HG02981 (cell line): Measurements from ENCODE around the gene FECH.
A peak's percentile ranks its signal among the peaks of the same experiment; 100 is the strongest.
"Not testable (repeated sequence)": the region's sequence is repeated elsewhere in the genome, so short reads cannot be mapped to it uniquely, and the experiment has no call there.

Experiments
- ATAC-seq: cut with Tn5 transposase; IDR thresholded peaks from one replicate; pipeline ENCODE4 v1.9.1; 2021; ENCODE audit warnings: mild to moderate bottlenecking, moderate library complexity; ENCODE audit not compliant: unreplicated experiment

FECH gene

GRCh38 chr18:57586251-57587049 is at the start of gene FECH:
Gene FECH (minus strand): TSS chr18:57586702. CDS start chr18:57586620, 82 bp downstream.
- ATAC-seq, result peak; percentile 88

GRCh38 chr18:57635003-57635822 is 48.7 kb upstream of the FECH start:
- no peak for ATAC-seq

- ATAC-seq, result no peak
Observed at GRCh38 chr18:57631697-57632096, 45.2 kb upstream of the FECH start.

GRCh38 chr18:57630754-57631595 is 44.5 kb upstream of the FECH start:
- ATAC-seq, result peak; percentile 5

- ATAC-seq, result peak; percentile 91
Observed at GRCh38 chr18:57630002-57630753, 43.7 kb upstream of the FECH start.

- ATAC-seq, result no peak
Observed at GRCh38 chr18:57629422-57629821, 42.9 kb upstream of the FECH start.

GRCh38 chr18:57627488-57627887 is 41.0 kb upstream of the FECH start:
- no peak for ATAC-seq

- ATAC-seq, result no peak
Observed at GRCh38 chr18:57624988-57625387, 38.5 kb upstream of the FECH start.

- ATAC-seq, result peak; percentile 5
Observed at GRCh38 chr18:57621246-57621604, 34.7 kb upstream of the FECH start.

- no peak for ATAC-seq
Observed at GRCh38 chr18:57619876-57620275, 33.4 kb upstream of the FECH start.

- no peak for ATAC-seq
Observed at GRCh38 chr18:57618910-57619309, 32.4 kb upstream of the FECH start.

GRCh38 chr18:57603871-57604270 is 17.4 kb upstream of the FECH start:
- no peak for ATAC-seq

- no peak for ATAC-seq
Observed at GRCh38 chr18:57595347-57595746, 8.8 kb upstream of the FECH start.

GRCh38 chr18:57592716-57593115 is 6.2 kb upstream of the FECH start:
- ATAC-seq, result not testable (repeated sequence)

- no peak for ATAC-seq
Observed at GRCh38 chr18:57589161-57589560, 2.7 kb upstream of the FECH start.

GRCh38 chr18:57587098-57587661 is 678 bp upstream of the FECH start:
- ATAC-seq, result no peak

- ATAC-seq, result no peak
Observed at GRCh38 chr18:57585855-57586250, 649 bp downstream of the FECH start.

- ATAC-seq, result no peak
Observed at GRCh38 chr18:57585421-57585820, 1.1 kb downstream of the FECH start.

GRCh38 chr18:57584444-57584843 is 2.1 kb downstream of the FECH start:
- no peak for ATAC-seq

- ATAC-seq, result no peak
Observed at GRCh38 chr18:57583297-57583835, 3.1 kb downstream of the FECH start.
